ENCODE data around the gene SEC14L5.
"Not testable (repeated sequence)": the region's sequence is repeated elsewhere in the genome, so short reads cannot be mapped to it uniquely, and the experiment has no call there.

The SEC14L5 gene

GRCh38 chr16:4918781-4919251 lies 39.3 kb upstream of the SEC14L5 start:
- Histone ChIP-seq H3K9me3 (ENCODE audit: control insufficient read depth in 2 of 2, low read length in 2 of 2) (no peaks in the 10 kb centered on the region), H3K36me3 (ENCODE audit: control insufficient read depth in 2 of 2, insufficient read depth in 2 of 2, low read length in 2 of 2) (no peaks in the 10 kb centered on the region), H3K27ac (ENCODE audit: low read length) (no peak overlapping the region), H3K4me3 (ENCODE audit: low read length in 2 of 2) (no peak overlapping the region), H3K27me3 (ENCODE audit: control insufficient read depth in 1 of 2, insufficient read depth in 2 of 2, low read length in 2 of 2) (no peaks in the 10 kb centered on the region), H3K9ac (ENCODE audit: low read length in 2 of 2) (no peak overlapping the region), H3K4me1 (ENCODE audit: control insufficient read depth, insufficient read depth, low read length) (peaks cover 3% of the 10 kb centered on the region)

DNA sequence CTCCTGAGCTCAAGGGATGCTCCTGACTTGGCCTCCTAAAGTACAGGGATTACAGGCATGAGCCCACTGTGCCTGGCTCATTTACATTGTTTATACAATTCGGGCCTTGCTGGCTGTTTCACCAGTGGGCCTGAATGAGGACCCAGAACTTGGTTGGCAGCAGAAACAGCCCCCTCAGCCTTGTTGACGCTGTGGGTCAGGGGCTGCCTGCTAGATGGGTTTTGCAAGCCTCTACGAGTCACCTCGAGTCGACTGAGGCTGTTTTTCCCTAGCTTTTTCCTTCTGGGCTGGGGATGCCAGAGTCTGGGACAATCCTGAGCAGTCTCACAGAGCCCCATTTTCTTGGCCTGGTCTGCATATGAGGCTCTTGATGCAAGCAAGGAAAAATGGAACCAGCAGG lies 37.3 kb upstream of the SEC14L5 start:
- Histone ChIP-seq H3K9me3 (ENCODE audit: control insufficient read depth in 2 of 2, low read length in 2 of 2) (no peaks in the 10 kb centered on the region), H3K27ac (ENCODE audit: low read length) (no peak overlapping the region), H3K27me3 (ENCODE audit: control insufficient read depth in 1 of 2, insufficient read depth in 2 of 2, low read length in 2 of 2) (no peaks in the 10 kb centered on the region), H3K4me1 (ENCODE audit: control insufficient read depth, insufficient read depth, low read length) (peaks cover 4% of the 10 kb centered on the region), H3K36me3 (ENCODE audit: control insufficient read depth in 2 of 2, insufficient read depth in 2 of 2, low read length in 2 of 2) (no peaks in the 10 kb centered on the region), H3K4me3 (ENCODE audit: low read length in 2 of 2) (no peak overlapping the region), H3K9ac (ENCODE audit: low read length in 2 of 2) (no peak overlapping the region)

GRCh38 chr16:4922721-4923342 lies 35.3 kb upstream of the SEC14L5 start:
- Histone ChIP-seq H3K9ac (ENCODE audit: low read length in 2 of 2) (no peak overlapping the region), H3K4me1 (ENCODE audit: control insufficient read depth, insufficient read depth, low read length) (peaks cover 4% of the 10 kb centered on the region), H3K9me3 (ENCODE audit: control insufficient read depth in 2 of 2, low read length in 2 of 2) (peaks cover 2 to 9% of the 10 kb centered on the region in 2 donors), H3K4me3 (ENCODE audit: low read length in 2 of 2) (no peak overlapping the region), H3K27me3 (ENCODE audit: control insufficient read depth in 1 of 2, insufficient read depth in 2 of 2, low read length in 2 of 2) (no peaks in the 10 kb centered on the region), H3K36me3 (ENCODE audit: control insufficient read depth in 2 of 2, insufficient read depth in 2 of 2, low read length in 2 of 2) (peaks cover 0 to 7% of the 10 kb centered on the region in 2 donors), H3K27ac (ENCODE audit: low read length) (no peak overlapping the region)

- H3K27ac ChIP-seq (ENCODE audit: low read length), result no peak overlapping the region
- peaks cover 0 to 7% of the 10 kb centered on the region in 2 donors for H3K36me3 ChIP-seq (ENCODE audit: control insufficient read depth in 2 of 2, insufficient read depth in 2 of 2, low read length in 2 of 2)
- peaks cover 2 to 9% of the 10 kb centered on the region in 2 donors for H3K9me3 ChIP-seq (ENCODE audit: control insufficient read depth in 2 of 2, low read length in 2 of 2)
- no peaks in the 10 kb centered on the region for H3K27me3 ChIP-seq (ENCODE audit: control insufficient read depth in 1 of 2, insufficient read depth in 2 of 2, low read length in 2 of 2)
- H3K4me3 ChIP-seq (ENCODE audit: low read length in 2 of 2), result no peak overlapping the region
- H3K9ac ChIP-seq (ENCODE audit: low read length in 2 of 2), result no peak overlapping the region
- peaks cover 4% of the 10 kb centered on the region for H3K4me1 ChIP-seq (ENCODE audit: control insufficient read depth, insufficient read depth, low read length)
These were observed 34.3 kb upstream of the SEC14L5 start for GRCh38 chr16:4923853-4924252.

- no peak overlapping the region for H3K9ac ChIP-seq (ENCODE audit: low read length in 2 of 2)
- H3K4me1 ChIP-seq (ENCODE audit: control insufficient read depth, insufficient read depth, low read length), result peaks cover 4% of the 10 kb centered on the region
- H3K27ac ChIP-seq (ENCODE audit: low read length), result no peak overlapping the region
- no peak overlapping the region for H3K4me3 ChIP-seq (ENCODE audit: low read length in 2 of 2)
- peaks cover 2 to 9% of the 10 kb centered on the region in 2 donors for H3K9me3 ChIP-seq (ENCODE audit: control insufficient read depth in 2 of 2, low read length in 2 of 2)
- peaks cover 0 to 7% of the 10 kb centered on the region in 2 donors for H3K36me3 ChIP-seq (ENCODE audit: control insufficient read depth in 2 of 2, insufficient read depth in 2 of 2, low read length in 2 of 2)
- H3K27me3 ChIP-seq (ENCODE audit: control insufficient read depth in 1 of 2, insufficient read depth in 2 of 2, low read length in 2 of 2), result no peaks in the 10 kb centered on the region
These were observed 33.4 kb upstream of the SEC14L5 start for GRCh38 chr16:4924593-4925292.

DNA sequence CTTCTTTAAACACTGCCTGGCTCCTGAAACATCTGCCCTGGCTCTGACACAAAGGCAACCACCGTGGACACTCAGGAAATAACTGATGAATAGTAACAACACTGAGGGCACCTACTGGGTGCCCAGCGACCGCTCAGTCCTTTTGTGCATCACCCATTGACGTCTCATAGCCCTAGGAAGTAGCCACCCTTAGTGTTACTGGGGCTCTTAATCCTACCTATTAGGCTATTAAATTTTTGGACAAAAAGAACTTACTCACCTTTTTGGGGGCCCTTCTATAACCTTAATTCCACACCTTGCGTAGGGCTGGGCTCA lies 32.9 kb upstream of the SEC14L5 start:
- Histone ChIP-seq H3K36me3 (ENCODE audit: control insufficient read depth in 2 of 2, insufficient read depth in 2 of 2, low read length in 2 of 2) (peaks cover 0 to 7% of the 10 kb centered on the region in 2 donors), H3K27ac (ENCODE audit: low read length) (no peak overlapping the region), H3K9me3 (ENCODE audit: control insufficient read depth in 2 of 2, low read length in 2 of 2) (peaks cover 2 to 9% of the 10 kb centered on the region in 2 donors), H3K4me3 (ENCODE audit: low read length in 2 of 2) (no peak overlapping the region), H3K4me1 (ENCODE audit: control insufficient read depth, insufficient read depth, low read length) (peaks cover 4% of the 10 kb centered on the region), H3K27me3 (ENCODE audit: control insufficient read depth in 1 of 2, insufficient read depth in 2 of 2, low read length in 2 of 2) (no peaks in the 10 kb centered on the region), H3K9ac (ENCODE audit: low read length in 2 of 2) (no peak overlapping the region)

GRCh38 chr16:4925791-4926190 lies 32.3 kb upstream of the SEC14L5 start:
- no peaks in the 10 kb centered on the region for H3K27me3 ChIP-seq (ENCODE audit: control insufficient read depth in 1 of 2, insufficient read depth in 2 of 2, low read length in 2 of 2)
- H3K4me1 ChIP-seq (ENCODE audit: control insufficient read depth, insufficient read depth, low read length), result peaks cover 4% of the 10 kb centered on the region
- no peak overlapping the region for H3K4me3 ChIP-seq (ENCODE audit: low read length in 2 of 2)
- H3K9me3 ChIP-seq (ENCODE audit: control insufficient read depth in 2 of 2, low read length in 2 of 2), result peaks cover 2 to 9% of the 10 kb centered on the region in 2 donors
- H3K27ac ChIP-seq (ENCODE audit: low read length), result no peak overlapping the region
- no peak overlapping the region for H3K9ac ChIP-seq (ENCODE audit: low read length in 2 of 2)
- H3K36me3 ChIP-seq (ENCODE audit: control insufficient read depth in 2 of 2, insufficient read depth in 2 of 2, low read length in 2 of 2), result peaks cover 0 to 7% of the 10 kb centered on the region in 2 donors

DNA sequence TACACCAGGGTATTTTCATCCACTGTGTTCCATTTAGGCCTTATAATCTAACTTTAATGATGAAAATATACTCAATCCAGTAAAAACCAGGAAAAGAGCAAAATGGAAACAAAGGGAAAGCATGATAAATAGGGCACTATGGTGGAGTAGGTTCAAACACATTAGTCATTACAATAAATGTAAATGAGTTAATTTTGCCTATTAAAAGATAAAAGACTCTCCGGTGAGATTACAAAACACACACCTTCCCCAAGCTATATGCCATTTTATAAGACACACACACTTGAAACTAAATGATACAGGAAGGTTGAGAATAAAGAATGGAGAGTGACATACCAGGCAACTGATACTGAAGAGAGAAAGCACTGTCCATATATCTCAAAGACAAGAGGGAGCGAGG lies 31.2 kb upstream of the SEC14L5 start:
- Histone ChIP-seq H3K9me3 (ENCODE audit: control insufficient read depth in 2 of 2, low read length in 2 of 2) (peaks cover 2 to 9% of the 10 kb centered on the region in 2 donors), H3K9ac (ENCODE audit: low read length in 2 of 2) (no peak overlapping the region), H3K36me3 (ENCODE audit: control insufficient read depth in 2 of 2, insufficient read depth in 2 of 2, low read length in 2 of 2) (peaks cover 0 to 7% of the 10 kb centered on the region in 2 donors), H3K4me1 (ENCODE audit: control insufficient read depth, insufficient read depth, low read length) (peaks cover 4% of the 10 kb centered on the region), H3K27me3 (ENCODE audit: control insufficient read depth in 1 of 2, insufficient read depth in 2 of 2, low read length in 2 of 2) (no peaks in the 10 kb centered on the region), H3K27ac (ENCODE audit: low read length) (no peak overlapping the region), H3K4me3 (ENCODE audit: low read length in 2 of 2) (no peak overlapping the region)

DNA sequence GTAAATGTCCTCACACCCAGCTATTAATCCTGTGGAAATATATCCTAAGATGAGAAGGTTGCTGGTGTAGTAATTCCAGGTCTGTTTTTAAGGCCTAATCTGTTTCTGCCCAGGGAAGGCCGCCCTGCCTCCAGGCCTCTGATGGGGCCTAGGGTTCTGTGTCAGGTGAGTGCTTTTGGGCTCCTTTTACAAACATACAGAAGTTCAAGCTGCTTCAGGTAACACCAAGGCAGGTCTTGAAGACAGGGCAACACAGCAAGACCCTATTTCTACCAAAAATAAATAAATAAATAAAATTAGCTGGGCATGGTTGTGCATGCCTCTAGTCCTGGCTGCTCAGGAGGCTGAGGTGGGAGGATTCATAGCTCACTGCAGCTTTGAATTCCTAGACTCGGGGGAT lies 30.5 kb upstream of the SEC14L5 start:
- peaks cover 4% of the 10 kb centered on the region for H3K4me1 ChIP-seq (ENCODE audit: control insufficient read depth, insufficient read depth, low read length)
- no peak overlapping the region for H3K27ac ChIP-seq (ENCODE audit: low read length)
- no peaks in the 10 kb centered on the region for H3K27me3 ChIP-seq (ENCODE audit: control insufficient read depth in 1 of 2, insufficient read depth in 2 of 2, low read length in 2 of 2)
- H3K36me3 ChIP-seq (ENCODE audit: control insufficient read depth in 2 of 2, insufficient read depth in 2 of 2, low read length in 2 of 2), result peaks cover 0 to 7% of the 10 kb centered on the region in 2 donors
- H3K9ac ChIP-seq (ENCODE audit: low read length in 2 of 2), result no peak overlapping the region
- H3K4me3 ChIP-seq (ENCODE audit: low read length in 2 of 2), result no peak overlapping the region
- peaks cover 2 to 9% of the 10 kb centered on the region in 2 donors for H3K9me3 ChIP-seq (ENCODE audit: control insufficient read depth in 2 of 2, low read length in 2 of 2)

DNA sequence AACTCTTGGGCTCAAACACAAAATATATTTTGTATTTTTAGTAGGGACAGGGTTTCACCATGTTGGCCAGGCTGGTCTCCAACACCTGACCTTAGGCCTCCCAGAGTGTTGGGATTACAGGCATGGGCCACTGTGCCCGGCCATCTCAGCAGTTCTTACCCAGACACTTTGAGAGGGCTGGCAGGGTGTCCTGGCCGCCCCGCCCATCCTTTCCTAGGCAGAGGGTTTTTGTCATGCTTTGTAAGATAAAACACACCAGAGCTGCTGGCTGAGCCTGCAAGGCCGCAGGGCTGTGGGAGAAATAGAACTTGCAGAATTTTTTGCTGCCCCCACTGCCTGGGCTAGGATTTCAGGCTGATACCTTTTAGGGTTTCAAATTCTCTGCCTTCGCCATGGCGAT lies 29.9 kb upstream of the SEC14L5 start:
- no peak overlapping the region for H3K4me3 ChIP-seq (ENCODE audit: low read length in 2 of 2)
- H3K9me3 ChIP-seq (ENCODE audit: control insufficient read depth in 2 of 2, low read length in 2 of 2), result peaks cover 2 to 9% of the 10 kb centered on the region in 2 donors
- no peaks in the 10 kb centered on the region for H3K27me3 ChIP-seq (ENCODE audit: control insufficient read depth in 1 of 2, insufficient read depth in 2 of 2, low read length in 2 of 2)
- H3K4me1 ChIP-seq (ENCODE audit: control insufficient read depth, insufficient read depth, low read length), result peaks cover 4% of the 10 kb centered on the region
- no peak overlapping the region for H3K9ac ChIP-seq (ENCODE audit: low read length in 2 of 2)
- no peak overlapping the region for H3K27ac ChIP-seq (ENCODE audit: low read length)
- H3K36me3 ChIP-seq (ENCODE audit: control insufficient read depth in 2 of 2, insufficient read depth in 2 of 2, low read length in 2 of 2), result peaks cover 0 to 7% of the 10 kb centered on the region in 2 donors

DNA sequence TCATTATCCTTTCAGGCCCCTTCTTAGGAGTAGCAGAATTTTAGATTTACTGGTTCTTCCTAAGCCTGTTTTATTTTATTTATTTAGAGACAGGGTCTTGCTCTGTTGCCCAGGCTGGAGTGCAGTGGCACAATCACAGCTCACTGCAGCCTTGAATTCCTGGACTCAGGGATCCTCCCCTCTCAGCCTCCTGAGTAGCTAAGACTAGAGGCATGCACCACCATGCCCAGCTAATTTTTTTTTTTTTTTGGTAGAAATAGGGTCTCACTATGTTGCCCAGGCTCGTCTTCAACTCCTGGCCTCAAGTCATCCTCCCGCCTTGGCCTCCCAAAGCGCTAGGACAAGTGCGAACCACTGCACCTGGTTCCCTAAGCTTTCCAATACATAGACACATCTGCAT lies 28.5 kb upstream of the SEC14L5 start:
- peaks cover 11% of the 10 kb centered on the region for H3K4me1 ChIP-seq (ENCODE audit: control insufficient read depth, insufficient read depth, low read length)
- H3K4me3 ChIP-seq (ENCODE audit: low read length in 2 of 2); H3K9me3 ChIP-seq (ENCODE audit: control insufficient read depth in 2 of 2, low read length in 2 of 2); H3K27ac ChIP-seq (ENCODE audit: low read length); H3K9ac ChIP-seq (ENCODE audit: low read length in 2 of 2); H3K27me3 ChIP-seq (ENCODE audit: control insufficient read depth in 1 of 2, insufficient read depth in 2 of 2, low read length in 2 of 2); H3K36me3 ChIP-seq (ENCODE audit: control insufficient read depth in 2 of 2, insufficient read depth in 2 of 2, low read length in 2 of 2): not testable (repeated sequence)
